Right hindlimb (tissue), 1 donor: ENCODE data around the gene CNR2.
"Not testable (repeated sequence)": the region's sequence is repeated elsewhere in the genome, so short reads cannot be mapped to it uniquely, and the experiment has no call there.

Experiments used
- DNase-seq: peaks from one replicate; pipeline ENCODE4 v3.0.0-alpha.2; 2018

CNR2 gene

DNA sequence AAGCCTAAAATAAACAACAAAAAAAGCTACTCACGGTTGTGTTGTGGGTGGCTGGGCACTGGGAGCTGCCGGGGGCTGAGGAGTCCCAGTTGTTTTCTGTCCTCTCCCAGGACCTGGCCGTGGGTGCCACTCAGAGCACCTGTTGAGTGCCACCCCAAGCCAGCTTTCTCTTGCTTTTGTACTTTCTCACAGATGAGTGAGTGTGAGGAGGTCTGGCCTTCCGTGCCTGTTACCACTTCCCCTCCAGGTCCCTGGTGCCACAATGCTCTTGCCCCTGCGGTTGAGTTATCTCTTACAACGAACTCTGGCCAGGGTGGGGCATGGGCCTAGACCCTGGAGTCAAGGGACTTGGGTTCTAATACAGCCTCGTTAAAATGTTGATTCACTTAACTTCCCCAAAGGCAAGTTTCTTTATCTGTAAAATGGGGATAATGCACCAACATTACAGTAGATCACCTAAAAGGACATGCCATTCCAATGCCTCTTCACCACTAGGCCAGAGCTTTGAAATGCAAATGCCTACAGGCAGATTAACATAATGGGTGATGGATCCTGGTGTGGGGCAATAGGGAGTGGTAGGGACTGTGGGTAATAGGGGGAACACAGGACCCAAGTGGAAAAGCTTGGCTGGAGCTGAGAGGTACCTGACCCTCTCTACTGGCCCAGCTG lies at the start of gene CNR2:
Gene CNR2 (minus strand): TSS at position 151 of the 669 bp plus-strand sequence. CDS start 37,745 bp downstream, outside the sequence.
- DNase-seq: no peak

DNA sequence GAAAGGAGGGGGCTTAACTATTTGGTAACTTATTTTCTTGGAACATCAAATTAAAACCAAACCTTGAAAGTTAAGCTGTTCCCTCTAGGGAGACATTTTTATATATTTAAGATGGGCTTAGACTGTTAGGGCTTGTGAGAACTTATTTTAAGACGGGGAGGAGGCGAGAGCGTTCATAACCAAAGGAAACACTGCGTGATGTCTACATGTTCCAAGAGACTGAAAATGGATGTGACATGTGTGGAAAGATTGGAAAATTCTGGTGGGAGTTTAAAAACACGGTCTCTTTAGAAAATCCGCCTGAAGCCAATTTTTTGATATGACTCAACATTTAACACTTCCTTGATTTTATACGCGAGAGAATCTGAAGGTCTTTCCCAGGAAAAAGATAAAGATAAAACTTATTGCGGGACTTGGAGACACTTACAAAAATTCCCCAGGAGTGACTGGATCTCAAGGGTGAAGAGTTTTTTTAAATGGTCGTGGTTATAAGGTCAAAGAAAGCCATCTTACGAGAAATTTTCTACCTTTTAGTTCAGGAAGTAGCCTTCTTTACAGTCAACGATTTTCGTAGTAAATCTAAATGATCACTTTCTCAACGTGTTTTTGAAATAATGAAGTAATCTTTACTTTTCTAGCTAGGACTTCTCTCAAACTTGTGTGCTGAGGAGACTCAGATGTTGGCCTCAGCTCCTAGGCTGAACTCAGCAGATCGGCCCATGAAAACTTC lies 47.3 kb upstream of the CNR2 start:
- no peak for DNase-seq

DNA sequence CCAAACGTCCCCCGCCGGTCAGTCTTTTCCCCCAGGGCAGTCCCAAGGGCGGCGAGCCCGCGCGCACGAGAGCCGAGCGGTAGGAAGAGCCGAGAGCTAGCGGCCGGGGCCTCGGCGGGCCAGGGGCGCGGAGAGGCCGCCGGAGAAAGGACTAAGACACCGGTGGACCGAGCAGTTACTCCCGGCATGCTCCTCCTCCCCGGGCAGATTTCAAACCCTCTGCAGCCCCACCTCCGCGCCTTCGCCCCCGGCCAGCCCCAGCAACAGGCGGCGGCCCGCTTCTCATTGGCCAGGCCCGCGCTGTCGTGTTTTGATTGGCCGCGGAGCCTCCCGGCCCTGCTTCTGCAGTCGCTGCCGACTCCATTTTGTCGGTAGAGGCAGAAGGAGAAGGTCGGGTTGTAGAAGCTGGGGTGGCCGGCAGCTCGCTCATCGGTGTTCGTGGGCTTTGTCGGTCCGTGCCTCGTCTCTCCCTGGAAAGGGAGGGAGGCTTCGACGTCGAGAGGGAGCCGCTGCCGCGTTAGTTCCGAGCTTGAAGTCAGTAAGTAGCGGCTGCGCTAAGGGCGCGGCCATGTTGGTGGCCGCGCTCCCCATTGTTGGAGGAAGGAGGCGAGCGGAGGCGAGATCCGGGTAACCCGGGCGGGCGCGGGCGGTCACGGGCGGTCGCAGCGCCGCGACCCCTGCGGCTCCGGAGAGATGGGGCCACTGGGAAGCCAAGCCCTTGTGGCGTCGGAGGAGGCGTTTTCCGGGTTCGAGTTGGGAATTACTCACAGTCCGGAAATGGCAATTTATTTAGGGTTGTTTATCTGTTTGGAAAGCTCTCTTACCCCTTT lies 46.5 kb upstream of the CNR2 start, which contains the start of gene PNRC2:
Gene PNRC2 (plus strand): TSS at position 368 of the 830 bp plus-strand sequence. CDS start 1,630 bp downstream, outside the sequence.
- DNase-seq: peak; percentile 99

DNA sequence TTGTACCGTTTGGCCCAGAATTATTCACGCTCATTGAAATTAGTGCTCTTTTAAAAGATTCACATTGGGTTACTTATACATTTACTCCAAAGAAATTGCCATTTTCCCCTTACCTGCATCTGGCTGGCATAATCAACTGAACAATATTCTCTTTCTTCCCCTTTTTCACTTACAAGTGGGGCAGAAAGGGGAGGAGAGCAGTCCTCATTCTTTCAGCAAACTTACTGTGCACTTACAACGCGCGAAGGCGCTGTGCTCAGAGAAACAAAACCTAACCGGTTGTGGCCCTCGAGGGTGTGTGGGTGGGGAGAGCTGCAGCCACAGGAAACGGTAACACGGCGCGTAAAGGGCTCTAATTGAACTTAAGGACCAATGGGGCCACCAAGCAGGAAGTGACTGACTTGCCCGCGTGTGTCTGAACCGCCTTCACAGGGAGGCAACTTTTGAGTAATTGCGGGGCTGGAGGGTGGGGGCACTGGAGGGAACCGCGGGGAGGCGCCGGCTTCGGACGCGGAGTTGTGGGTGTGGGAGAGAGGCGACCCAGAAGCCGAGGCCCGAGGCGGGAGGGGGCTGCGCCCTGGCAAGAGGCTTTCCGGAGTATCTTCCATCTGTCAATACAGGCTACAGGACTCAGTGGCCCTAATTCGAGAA lies 45.8 kb upstream of the CNR2 start:
- DNase-seq: peak; percentile 93

DNA sequence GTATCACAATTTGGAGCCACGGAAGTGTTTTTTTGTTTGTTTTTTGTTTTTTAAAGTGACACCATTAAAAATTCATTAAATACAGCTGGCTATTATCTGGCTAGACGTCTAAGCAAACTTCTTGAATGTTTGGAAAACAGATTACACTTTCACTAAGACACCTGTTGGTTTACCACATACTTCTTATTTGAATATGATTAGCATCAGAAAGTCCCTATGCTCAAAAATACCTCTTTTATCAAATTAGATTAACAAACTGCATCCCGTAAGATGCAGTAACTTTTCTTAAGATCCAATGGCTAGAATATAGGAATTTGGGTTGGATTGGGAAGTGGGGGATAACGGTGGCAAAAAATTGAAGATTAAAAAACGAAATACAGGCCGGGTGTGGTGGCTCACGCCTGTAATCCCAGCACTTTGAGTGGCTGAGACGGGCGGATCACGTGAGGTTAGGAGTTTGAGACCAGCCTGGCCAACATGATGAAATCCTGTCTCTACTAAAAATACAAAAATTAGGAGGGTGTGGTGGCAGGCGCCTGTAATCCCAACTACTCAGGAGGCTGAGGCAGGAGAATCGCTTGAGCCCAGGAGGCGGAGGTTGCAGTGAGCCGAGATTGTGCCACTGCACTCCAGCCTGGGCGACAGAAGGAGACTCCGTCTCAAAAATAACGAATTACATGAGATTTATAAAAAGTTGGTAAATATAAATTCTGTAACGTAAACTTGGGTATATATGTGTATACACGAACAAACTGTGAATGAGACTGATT lies 45.1 kb upstream of the CNR2 start:
- DNase-seq: not testable (repeated sequence)

DNA sequence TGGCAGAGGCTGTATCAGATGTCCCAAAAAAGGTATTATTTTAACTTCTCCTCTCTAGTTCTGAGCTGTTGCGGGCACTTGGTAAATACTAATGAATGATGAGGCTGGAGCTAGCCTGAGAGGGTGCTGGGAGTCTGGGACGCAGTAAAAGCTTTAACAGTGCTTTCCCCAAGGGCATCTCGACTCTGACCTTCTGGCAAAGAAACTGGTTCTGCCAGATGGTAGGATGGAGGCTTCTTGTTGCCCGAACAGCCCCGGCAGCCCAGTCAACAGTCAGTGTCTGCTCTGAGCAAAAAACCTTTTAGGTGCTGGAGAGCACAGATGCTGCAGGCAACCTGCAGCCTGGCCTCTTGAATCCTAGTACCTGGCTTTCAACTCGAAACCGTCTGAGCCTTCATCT lies 43.9 kb upstream of the CNR2 start:
- DNase-seq: no peak

DNA sequence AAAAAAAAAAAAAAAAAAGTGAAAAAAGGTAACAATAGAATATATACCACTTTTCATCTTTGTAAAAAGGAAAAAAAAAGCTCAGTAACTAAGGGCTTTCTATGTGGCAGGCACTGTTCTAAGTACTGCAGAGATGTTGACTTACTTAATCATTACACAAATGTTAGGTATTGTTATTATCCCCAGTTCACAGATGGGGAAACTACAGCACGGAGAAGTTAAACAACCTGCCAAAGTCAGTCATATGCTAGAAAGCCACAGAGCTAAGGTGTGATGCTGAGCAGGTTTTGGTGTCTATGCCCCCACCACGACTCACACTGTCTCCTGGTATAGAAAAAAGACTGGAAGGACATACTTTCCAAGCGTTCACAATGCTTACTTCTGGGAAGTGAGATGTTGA lies 39.9 kb upstream of the CNR2 start:
- no peak for DNase-seq

DNA sequence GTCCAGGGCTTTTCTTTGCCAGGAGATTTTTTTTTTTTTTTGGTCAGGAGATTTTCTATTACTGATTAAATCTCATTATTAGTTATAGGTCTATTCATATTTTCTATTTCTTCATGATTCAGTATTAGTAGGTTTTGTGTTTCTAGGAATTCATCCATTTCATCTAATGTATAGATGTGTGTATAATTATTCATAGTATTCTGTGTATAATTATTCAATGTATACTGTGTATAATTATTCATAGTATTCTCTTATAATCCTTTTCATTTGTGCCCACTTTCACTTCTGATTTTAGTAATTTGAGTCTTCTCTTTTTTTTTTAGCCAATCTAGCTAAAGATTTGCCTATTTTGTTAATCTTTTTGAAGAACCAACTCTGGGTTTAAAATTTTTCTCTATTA lies 34.2 kb upstream of the CNR2 start:
- no peak for DNase-seq

DNA sequence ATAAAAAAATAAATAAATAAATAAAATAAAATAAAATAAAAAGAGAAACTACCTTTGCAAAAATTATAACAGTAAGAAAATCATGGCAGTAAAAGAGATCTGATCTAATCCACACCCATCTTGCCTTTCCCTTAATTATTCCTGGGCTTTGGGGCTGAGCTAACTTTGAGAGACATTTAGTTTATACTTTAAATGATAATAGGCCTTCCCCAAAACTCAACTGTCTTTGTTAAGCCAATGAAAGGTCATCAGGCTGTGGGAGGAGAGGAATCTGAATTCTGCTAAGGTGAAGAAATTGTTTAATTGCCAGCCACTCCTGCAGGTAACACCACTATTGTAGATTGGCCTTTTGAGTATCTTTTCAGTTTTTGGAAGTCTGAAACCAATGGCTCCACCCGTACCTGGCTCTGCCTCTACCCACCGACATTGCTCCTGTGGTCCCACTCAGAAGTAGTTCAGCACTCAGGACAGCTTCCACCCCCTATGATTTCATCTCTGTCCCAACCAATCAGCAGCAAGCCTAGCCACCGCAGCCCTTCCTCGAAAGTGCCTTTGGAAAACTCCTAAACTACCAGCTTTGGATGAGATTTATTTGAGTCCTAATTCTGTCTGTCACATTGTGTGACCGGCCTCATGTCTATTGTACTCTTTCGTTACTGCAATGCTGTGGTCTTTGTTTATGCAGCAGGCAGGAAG lies 23.5 kb upstream of the CNR2 start:
- no peak for DNase-seq

DNA sequence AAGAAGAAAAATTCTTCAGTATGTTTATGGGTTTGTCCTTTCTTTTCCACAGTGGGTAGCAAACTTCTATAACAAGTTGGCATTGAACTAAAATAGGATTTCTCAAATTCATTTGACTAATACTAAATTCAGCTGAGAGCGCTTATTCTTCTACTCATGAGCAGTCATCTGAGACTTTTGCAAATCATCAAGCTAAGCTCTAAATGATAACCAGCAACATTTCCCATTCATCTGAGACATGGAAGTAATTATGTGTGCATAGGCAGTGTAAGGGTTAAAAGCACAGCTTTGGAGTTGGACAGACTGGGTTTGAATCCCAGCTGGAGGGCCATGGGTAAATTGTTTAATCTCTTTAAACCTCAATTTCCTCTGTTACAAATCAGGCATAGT lies 18.3 kb upstream of the CNR2 start:
- no peak for DNase-seq

DNA sequence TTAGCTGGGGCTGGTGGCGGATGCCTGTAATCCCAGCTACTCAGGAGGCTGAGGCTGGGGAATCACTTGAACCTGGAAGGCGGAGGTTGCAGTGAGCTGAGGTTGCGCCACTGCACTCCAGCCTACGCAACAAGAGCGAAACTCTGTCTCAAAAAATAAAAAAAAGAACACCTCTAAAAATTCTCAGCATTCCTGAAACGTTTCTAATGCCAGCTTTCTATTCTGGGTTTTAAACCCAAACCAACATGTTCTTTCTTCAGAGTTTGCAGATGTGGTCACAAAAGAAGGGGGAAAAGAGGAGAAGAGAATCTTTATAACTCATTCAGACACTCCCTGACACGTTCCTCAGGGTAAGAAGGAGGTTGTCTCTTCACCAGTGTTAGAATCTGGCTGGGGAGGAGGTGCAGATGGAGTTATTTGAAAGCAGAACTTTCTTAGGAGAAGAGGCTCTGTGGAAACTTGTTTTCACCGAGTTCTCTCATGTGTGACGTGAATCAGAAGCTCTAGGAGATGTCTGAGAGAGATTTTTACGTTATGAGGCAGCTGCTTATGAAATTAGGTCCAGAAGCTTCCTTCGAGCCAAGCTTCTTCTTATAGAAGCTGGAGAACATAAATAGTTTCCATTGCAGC lies 17.8 kb upstream of the CNR2 start:
- no peak for DNase-seq

DNA sequence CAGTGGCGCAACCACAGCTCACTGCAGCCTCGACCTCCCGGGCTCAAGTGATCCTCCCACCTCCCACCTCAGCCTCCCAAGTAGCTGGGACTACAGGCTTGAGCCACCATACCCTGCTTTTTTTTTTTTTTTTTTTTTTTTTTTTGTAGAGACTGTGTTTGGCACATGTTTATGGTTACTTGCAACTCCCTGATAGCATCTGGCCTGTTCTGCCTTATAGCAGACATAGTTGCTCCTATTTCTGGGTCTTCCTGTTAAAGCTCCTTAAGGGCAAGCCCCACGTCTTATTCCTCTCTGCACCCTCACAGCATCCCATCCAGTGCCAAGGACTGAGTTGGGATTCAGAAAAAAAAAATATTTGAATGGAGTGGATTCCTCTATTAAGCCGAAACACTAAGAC lies 17.1 kb upstream of the CNR2 start:
- no peak for DNase-seq

DNA sequence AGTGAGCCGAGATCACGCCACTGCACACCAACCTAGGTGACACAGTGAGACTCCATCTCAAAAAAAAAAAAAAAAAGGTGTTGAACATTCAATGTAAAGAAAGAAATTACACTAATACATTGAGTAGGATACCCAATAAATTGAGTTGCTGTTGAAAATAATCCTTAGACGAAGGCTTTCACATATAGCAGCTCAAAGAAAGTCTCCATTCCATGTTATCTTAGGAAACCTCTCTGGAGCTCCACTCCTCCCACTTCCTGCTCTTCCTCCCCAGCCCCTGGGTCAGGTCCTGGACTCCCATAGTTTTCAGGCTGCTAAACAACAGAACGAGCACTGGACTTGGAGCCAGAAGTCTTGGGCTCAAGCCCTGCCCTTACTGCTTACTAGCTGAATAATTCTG lies 15.6 kb upstream of the CNR2 start:
- no peak for DNase-seq

DNA sequence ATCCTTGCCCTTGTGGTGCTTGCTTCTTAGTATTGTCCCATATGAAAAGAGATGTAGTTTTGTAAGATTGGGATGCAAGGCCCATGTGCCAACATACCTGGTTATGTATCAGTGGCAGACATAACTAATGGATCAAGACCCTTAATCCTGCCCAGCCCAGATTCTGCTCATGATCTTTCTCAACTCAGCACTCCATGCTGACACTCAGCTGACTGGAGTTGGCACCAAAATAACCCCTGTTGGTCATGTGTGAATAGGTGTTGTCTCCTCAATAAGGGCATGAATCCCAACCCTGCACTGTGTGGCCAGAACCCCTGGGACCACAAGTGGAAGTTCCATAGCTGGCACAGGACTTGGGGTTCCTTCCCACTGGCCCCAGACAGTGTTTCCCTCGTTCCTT lies 13.9 kb upstream of the CNR2 start:
- DNase-seq: no peak

DNA sequence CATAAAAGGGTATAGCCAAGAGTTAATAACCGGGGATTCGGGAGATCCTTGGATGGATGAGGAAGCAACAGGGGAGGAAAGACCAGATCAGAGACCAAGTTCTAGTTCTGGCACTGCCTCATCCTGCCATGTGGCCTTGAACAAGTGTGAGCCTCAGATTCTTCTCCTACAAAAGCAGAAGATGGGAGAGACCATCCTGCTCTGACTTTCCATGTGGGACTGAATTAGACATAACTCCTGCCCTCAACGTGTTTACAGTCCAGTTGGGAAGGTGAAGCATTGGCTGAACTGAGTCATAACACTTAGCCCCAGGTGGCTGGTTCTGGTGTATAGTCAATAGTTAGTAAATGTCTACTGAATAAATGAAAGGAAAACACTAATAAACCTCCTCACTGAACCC lies 12.1 kb upstream of the CNR2 start:
- DNase-seq: no peak

DNA sequence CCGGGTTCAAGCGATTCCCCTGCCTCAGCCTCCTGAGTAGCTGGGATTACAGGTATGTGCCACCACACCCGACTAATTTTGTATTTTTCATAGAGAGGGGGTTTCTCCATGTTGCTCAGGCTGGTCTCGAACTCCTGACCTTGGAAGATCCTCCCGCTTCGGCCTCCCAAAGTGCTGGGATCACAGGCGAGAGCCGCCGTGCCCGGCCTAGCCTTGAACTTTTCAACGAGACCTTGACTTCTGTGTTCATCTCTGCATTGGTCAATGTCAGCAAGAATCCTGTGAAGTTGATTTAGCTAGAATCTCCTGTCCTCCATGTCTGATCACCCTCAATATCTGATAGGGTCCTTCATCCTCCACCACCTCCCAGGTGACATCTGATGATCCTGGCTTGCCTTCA lies 11.4 kb upstream of the CNR2 start:
- DNase-seq: no peak

DNA sequence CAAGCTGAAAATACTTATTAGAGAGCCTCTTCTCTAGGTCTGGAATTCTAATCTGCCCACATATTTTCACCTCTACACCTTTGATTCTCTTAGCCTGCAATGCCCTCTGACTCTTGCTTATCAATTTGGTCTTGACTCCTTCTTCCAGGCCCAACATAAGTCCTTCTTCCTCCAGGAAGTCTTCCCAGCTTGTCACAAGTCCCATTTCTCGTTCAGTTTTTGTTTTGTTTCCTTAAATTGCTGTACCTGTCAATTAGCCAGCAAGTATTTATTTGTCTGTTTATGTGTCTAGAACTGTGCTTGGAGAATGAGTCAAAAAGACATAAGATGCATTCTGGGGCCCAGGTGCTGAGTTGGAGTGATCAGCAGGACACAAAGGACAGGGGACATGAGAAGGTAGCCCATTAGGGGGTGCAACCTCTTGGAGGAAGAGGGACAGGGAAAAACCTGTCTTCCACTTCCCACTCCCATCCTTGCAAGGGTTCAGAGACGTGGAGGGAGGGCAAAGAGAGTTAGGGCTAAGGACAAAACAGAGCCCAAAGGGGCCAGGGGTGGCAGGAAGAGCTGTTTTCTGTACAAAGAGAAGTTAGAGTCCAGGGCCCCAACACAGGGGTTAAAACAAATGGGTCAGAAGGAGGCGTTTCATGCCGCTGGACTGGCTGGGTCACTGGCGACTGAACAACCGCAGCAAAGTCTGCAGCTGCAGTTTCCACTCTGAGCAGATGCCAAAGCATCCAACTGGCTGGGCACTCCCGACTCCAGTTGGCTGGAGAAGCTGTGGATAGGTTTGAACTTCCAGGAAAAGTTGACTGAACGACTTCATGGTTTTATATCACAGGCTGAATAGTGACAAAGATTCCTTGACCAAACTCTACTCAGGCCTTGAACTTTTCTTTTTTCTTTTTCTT lies 10.7 kb upstream of the CNR2 start:
- peak; percentile 72 for DNase-seq

DNA sequence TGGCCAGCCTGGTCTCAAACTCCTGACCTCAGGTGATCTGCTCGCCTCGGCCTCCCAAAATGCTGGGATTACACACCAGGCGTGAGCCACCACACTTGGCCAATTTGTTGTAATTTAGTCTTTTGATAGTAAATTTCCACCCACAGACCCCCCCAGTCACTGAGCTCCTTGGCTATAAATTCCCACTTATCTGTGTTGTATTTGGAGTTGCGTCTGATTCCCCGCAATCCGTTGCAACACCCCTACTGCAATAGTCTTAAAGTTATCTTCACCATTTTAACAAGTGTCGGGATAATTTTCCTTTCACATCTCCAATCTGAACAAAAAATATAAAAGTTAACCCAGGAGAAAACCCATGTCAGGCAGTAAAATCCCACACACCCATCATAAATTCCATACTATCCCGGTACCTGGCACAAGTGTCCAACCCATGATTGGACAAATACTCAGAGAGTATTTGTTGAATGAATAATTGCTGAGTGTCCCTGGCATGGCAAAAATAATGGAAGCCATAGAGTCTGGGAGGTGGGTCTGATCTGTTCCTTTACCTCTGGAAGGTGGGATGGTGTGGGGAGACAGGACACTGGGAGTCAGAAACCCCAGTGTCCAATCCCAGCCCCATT lies 9.3 kb upstream of the CNR2 start:
- DNase-seq: no peak
